ENCODE measurements around the gene MYT1. TPM values are rescaled to one million over a fixed set of nuclear protein-coding genes. Genes with fewer than 3 reads are reported as not detected.

MYT1 gene
- total RNA-seq, 2 donors from 2014 or later, result 0.16 TPM; not detected in 1

GRCh38 chr20:64156136-64156885 is 7.9 kb upstream of the MYT1 start:
- Mint-ChIP-seq H3K36me3 (ENCODE audit: low read depth) (no peaks in the 10 kb centered on the region), H3K27ac (no peak overlapping the region), H3K27me3 (peaks cover 15% of the 10 kb centered on the region), H3K9me3 (no peaks in the 10 kb centered on the region), H3K4me1 (peaks cover 4% of the 10 kb centered on the region), H3K4me3 (no peak overlapping the region)
- no peak for ATAC-seq (replicated peaks)

GRCh38 chr20:64156886-64157875 is 7.1 kb upstream of the MYT1 start:
- peaks cover 18% of the 10 kb centered on the region for H3K27me3 Mint-ChIP-seq
- H3K4me3 Mint-ChIP-seq, result no peak overlapping the region
- H3K4me1 Mint-ChIP-seq, result peaks cover 8% of the 10 kb centered on the region
- no peaks in the 10 kb centered on the region for H3K36me3 Mint-ChIP-seq (ENCODE audit: low read depth)
- no peak overlapping the region for H3K27ac Mint-ChIP-seq
- H3K9me3 Mint-ChIP-seq, result no peaks in the 10 kb centered on the region
- ATAC-seq (replicated peaks), result no peak

- peaks cover 8% of the 10 kb centered on the region for H3K4me1 Mint-ChIP-seq
- no peaks in the 10 kb centered on the region for H3K36me3 Mint-ChIP-seq (ENCODE audit: low read depth)
- no peaks in the 10 kb centered on the region for H3K9me3 Mint-ChIP-seq
- no peak overlapping the region for H3K27ac Mint-ChIP-seq
- ATAC-seq (replicated peaks), result no peak
- no peak overlapping the region for H3K4me3 Mint-ChIP-seq
- peaks cover 18% of the 10 kb centered on the region for H3K27me3 Mint-ChIP-seq
Observed at GRCh38 chr20:64157878-64158277, 6.4 kb upstream of the MYT1 start.

- ATAC-seq (replicated peaks), result no peak
- peaks cover 8% of the 10 kb centered on the region for H3K4me1 Mint-ChIP-seq
- no peak overlapping the region for H3K27ac Mint-ChIP-seq
Observed at GRCh38 chr20:64158346-64159285, 5.6 kb upstream of the MYT1 start.

GRCh38 chr20:64159286-64159680 is 5.0 kb upstream of the MYT1 start:
- H3K27me3 Mint-ChIP-seq, result peaks cover 30% of the 10 kb centered on the region
- ATAC-seq (replicated peaks), result no peak
- no peak overlapping the region for H3K27ac Mint-ChIP-seq
- H3K36me3 Mint-ChIP-seq (ENCODE audit: low read depth), result no peaks in the 10 kb centered on the region
- no peak overlapping the region for H3K4me3 Mint-ChIP-seq
- peaks cover 8% of the 10 kb centered on the region for H3K4me1 Mint-ChIP-seq
- H3K9me3 Mint-ChIP-seq, result no peaks in the 10 kb centered on the region

More at GRCh38 chr20:64158346-64159285, 5.6 kb upstream of the MYT1 start:
- no peaks in the 10 kb centered on the region for H3K36me3 Mint-ChIP-seq (ENCODE audit: low read depth)
- H3K27me3 Mint-ChIP-seq, result peaks cover 24% of the 10 kb centered on the region
- no peaks in the 10 kb centered on the region for H3K9me3 Mint-ChIP-seq
- H3K4me3 Mint-ChIP-seq, result no peak overlapping the region

- H3K36me3 Mint-ChIP-seq (ENCODE audit: low read depth), result no peaks in the 10 kb centered on the region
- no peaks in the 10 kb centered on the region for H3K9me3 Mint-ChIP-seq
- peaks cover 34% of the 10 kb centered on the region for H3K27me3 Mint-ChIP-seq
- peaks cover 8% of the 10 kb centered on the region for H3K4me1 Mint-ChIP-seq
- no peak overlapping the region for H3K4me3 Mint-ChIP-seq
- no peak overlapping the region for H3K27ac Mint-ChIP-seq
- no peak for ATAC-seq (replicated peaks)
Observed at GRCh38 chr20:64159711-64160110, 4.5 kb upstream of the MYT1 start.

- Mint-ChIP-seq H3K4me1 (peaks cover 8% of the 10 kb centered on the region), H3K9me3 (no peaks in the 10 kb centered on the region), H3K27ac (no peak overlapping the region), H3K27me3 (peaks cover 39% of the 10 kb centered on the region), H3K4me3 (no peak overlapping the region), H3K36me3 (ENCODE audit: low read depth) (no peaks in the 10 kb centered on the region)
- no peak for ATAC-seq (replicated peaks)
Observed at GRCh38 chr20:64160118-64160517, 4.1 kb upstream of the MYT1 start.

GRCh38 chr20:64160526-64161355 is 3.5 kb upstream of the MYT1 start:
- Mint-ChIP-seq H3K4me3 (no peak overlapping the region), H3K9me3 (no peaks in the 10 kb centered on the region), H3K4me1 (peaks cover 8% of the 10 kb centered on the region), H3K27me3 (peaks cover 41% of the 10 kb centered on the region), H3K36me3 (ENCODE audit: low read depth) (no peaks in the 10 kb centered on the region), H3K27ac (no peak overlapping the region)
- no peak for ATAC-seq (replicated peaks)

GRCh38 chr20:64161356-64162238 is 2.7 kb upstream of the MYT1 start:
- Mint-ChIP-seq H3K27ac (no peak overlapping the region), H3K4me3 (no peak overlapping the region), H3K36me3 (ENCODE audit: low read depth) (no peaks in the 10 kb centered on the region), H3K9me3 (no peaks in the 10 kb centered on the region), H3K27me3 (peaks cover 41% of the 10 kb centered on the region), H3K4me1 (peaks cover 8% of the 10 kb centered on the region)
- ATAC-seq (replicated peaks), result no peak

- Mint-ChIP-seq H3K9me3 (no peaks in the 10 kb centered on the region), H3K27me3 (peaks cover 48% of the 10 kb centered on the region), H3K27ac (no peak overlapping the region), H3K36me3 (ENCODE audit: low read depth) (no peaks in the 10 kb centered on the region), H3K4me3 (no peak overlapping the region), H3K4me1 (peaks cover 8% of the 10 kb centered on the region)
- no peak for ATAC-seq (replicated peaks)
Observed at GRCh38 chr20:64162239-64162910, 1.9 kb upstream of the MYT1 start.

- peaks cover 57% of the 10 kb centered on the region for H3K27me3 Mint-ChIP-seq
Observed at GRCh38 chr20:64163776-64164122, 503 bp upstream of the MYT1 start.

GRCh38 chr20:64165866-64166600 is 1.8 kb downstream of the MYT1 start:
- H3K36me3 Mint-ChIP-seq (ENCODE audit: low read depth), result no peaks in the 10 kb centered on the region
- H3K9me3 Mint-ChIP-seq, result no peaks in the 10 kb centered on the region
- no peak for ATAC-seq (replicated peaks)
- no peak overlapping the region for H3K4me3 Mint-ChIP-seq
- H3K27ac Mint-ChIP-seq, result no peak overlapping the region
- H3K4me1 Mint-ChIP-seq, result peaks cover 4% of the 10 kb centered on the region
- peaks cover 54% of the 10 kb centered on the region for H3K27me3 Mint-ChIP-seq

More at GRCh38 chr20:64163776-64164122, 503 bp upstream of the MYT1 start:
- no peaks in the 10 kb centered on the region for H3K36me3 Mint-ChIP-seq (ENCODE audit: low read depth)
- H3K27ac Mint-ChIP-seq, result no peak overlapping the region
- H3K4me3 Mint-ChIP-seq, result no peak overlapping the region
- ATAC-seq (replicated peaks), result no peak
- peaks cover 8% of the 10 kb centered on the region for H3K4me1 Mint-ChIP-seq
- no peaks in the 10 kb centered on the region for H3K9me3 Mint-ChIP-seq
